T-cell (primary cell): ENCODE results near the gene MRPL54. TPM values are rescaled to one million over a fixed set of nuclear protein-coding genes. Genes with fewer than 3 reads are reported as not detected.

Experiments
- ATAC-seq, 4 experiments: fragments of 200-7000 bp in 3 of 4; fragments of 150-1000 bp in 1 of 4; cut with Tn5 transposase; replicated peaks in 1 of 4; 1 replicate in 3 of 4; 2 replicates in 1 of 4; pipeline ENCODE4 v1.10.0; 2021; ENCODE audit warnings: moderate library complexity in 3 of 4, mild to moderate bottlenecking in 2 of 4, moderate number of reproducible peaks in 1 of 4
- CTCF ChIA-PET, 2 donors: fragments of 300-600 bp; sonication (Branson Sonifier 250); formaldehyde crosslinking; loops; one replicate each; lab custom pipeline; 2022; ENCODE audit warnings: antibody characterized with exemption in 2 of 2; lab: Charles Lee
- POLR2A ChIA-PET, 2 donors: fragments of 300-600 bp; sonication (Branson Sonifier 250); formaldehyde crosslinking; loops; one replicate each; lab custom pipeline; 2022; ENCODE audit warnings: antibody characterized with exemption in 2 of 2; lab: Charles Lee
- DNase-seq, 35 experiments: peaks; one replicate each; pipeline versions ENCODE4 v3.0.0 to v3.0.0-alpha.2; 2013 to 2023
- H3K27ac ChIP-seq: one replicate; pipeline ENCODE4 v1.5.1; 2013; ENCODE audit warnings: low read length
- H3K27me3 ChIP-seq, 2 experiments: replicated peaks in 1 of 2; 1 replicate in 1 of 2; 2 replicates in 1 of 2; pipeline versions ENCODE4 v1.6.1 to v1.7.0; 2013; ENCODE audit warnings: low read length in 1 of 2, mixed read lengths in 1 of 2; ENCODE audit not compliant: control insufficient read depth in 2 of 2, insufficient read depth in 2 of 2; ENCODE audit errors: extremely low read depth in 1 of 2
- H3K36me3 ChIP-seq, 2 donors: 1 replicate in 1 of 2; 2 replicates in 1 of 2; pipeline versions ENCODE4 v1.6.1 to v1.7.0; 2013; ENCODE audit warnings: low read length in 1 of 2; ENCODE audit not compliant: control insufficient read depth in 2 of 2, insufficient read depth in 1 of 2; ENCODE audit errors: extremely low read depth in 1 of 2
- H3K4me1 ChIP-seq, 2 experiments: 1 replicate in 1 of 2; 2 replicates in 1 of 2; pipeline versions ENCODE4 v1.6.1 to v1.7.0; 2013; ENCODE audit warnings: low read length in 2 of 2, mixed read lengths in 1 of 2; ENCODE audit not compliant: insufficient read depth in 2 of 2, control insufficient read depth in 1 of 2; ENCODE audit errors: extremely low read depth in 1 of 2
- H3K4me3 ChIP-seq, 2 donors: 1 replicate in 1 of 2; 2 replicates in 1 of 2; pipeline versions ENCODE4 v1.5.1 to v1.7.0; 2013; ENCODE audit warnings: mild to moderate bottlenecking in 2 of 2, low read length in 1 of 2, moderate library complexity in 1 of 2; ENCODE audit not compliant: control insufficient read depth in 1 of 2; ENCODE audit errors: extremely low read depth in 1 of 2
- H3K9me3 ChIP-seq: 2 replicates; pipeline ENCODE4 v1.7.0; 2013
- H3K27ac Mint-ChIP-seq, 2 donors: one replicate each; pipeline ENCODE4 v1.8.0; 2020 to 2021; ENCODE audit warnings: mild to moderate bottlenecking in 2 of 2, mixed read lengths in 2 of 2
- H3K27me3 Mint-ChIP-seq, 2 donors: one replicate each; pipeline ENCODE4 v1.8.0; 2021 to 2022; ENCODE audit warnings: mixed read lengths in 2 of 2
- H3K36me3 Mint-ChIP-seq: one replicate; pipeline ENCODE4 v1.8.0; 2021; ENCODE audit warnings: mixed read lengths
- H3K4me1 Mint-ChIP-seq, 3 donors: one replicate each; pipeline ENCODE4 v1.8.0; 2020 to 2022; ENCODE audit warnings: mixed read lengths in 3 of 3, mild to moderate bottlenecking in 1 of 3
- H3K4me3 Mint-ChIP-seq, 3 donors: one replicate each; pipeline ENCODE4 v1.8.0; 2020 to 2022; ENCODE audit warnings: mild to moderate bottlenecking in 3 of 3, mixed read lengths in 3 of 3, moderate library complexity in 3 of 3
- H3K9me3 Mint-ChIP-seq, 3 donors: one replicate each; pipeline ENCODE4 v1.8.0; 2020 to 2022; ENCODE audit warnings: mixed read lengths in 3 of 3
- WGBS: methylation state at CpG from one replicate; pipeline ENCODE4 v1.1.5; 2013; ENCODE audit warnings: missing lambda C conversion rate; ENCODE audit not compliant: insufficient coverage; 5-methylcytosine and 5-hydroxymethylcytosine counted together
- total RNA-seq, 35 experiments: library from RNA in 6 of 35; stranded (reverse) in 6 of 35; fragments of 120-200 nt in 1 of 35; gene quantifications; one replicate each; pipeline versions ENCODE4 v1.2.1 to v1.2.4 and lab custom pipeline; 2013 to 2026

MRPL54 gene
- total RNA-seq, 5 donors from 2014 or later (not counting 1 experiment from before 2014, with no cell fraction given), result 46.9 to 77.8 (median 52.2) TPM

GRCh38 chr19:3738477-3739220 is 23.8 kb upstream of the MRPL54 start:
- H3K9me3 ChIP-seq, result no peaks in the 10 kb centered on the region
- Mint-ChIP-seq H3K36me3 (peaks cover 28% of the 10 kb centered on the region), H3K4me3 (peak overlapping the region in 1 of 3 donors; percentile 49), H3K27ac (peak overlapping the region; percentile 82 to 94), H3K9me3 (no peaks in the 10 kb centered on the region), H3K27me3 (no peaks in the 10 kb centered on the region), H3K4me1 (peaks cover 15 to 25% (median 16%) of the 10 kb centered on the region in 3 donors)
- ChIA-PET POLR2A (no interaction called here), CTCF (interaction anchor here in 1 of 2 donors (1.0 kb wide), 1 partner anchor 24 kb away, joined by 3 read pairs; the partner anchor contains the start of gene MRPL54)
- peak overlapping the region; percentile 61 for H3K27ac ChIP-seq
- H3K27me3 ChIP-seq, result peaks cover 0 to 11% of the 10 kb centered on the region in 2 experiments
- H3K4me3 ChIP-seq, result no peak overlapping the region
- no peak for ATAC-seq
- H3K4me1 ChIP-seq, result peaks cover 2 to 19% of the 10 kb centered on the region in 2 experiments
- WGBS, result 95% methylated on average over 27 of the region's 32 CpGs
- DNase-seq, result no peak
- peaks cover 0 to 2% of the 10 kb centered on the region in 2 donors for H3K36me3 ChIP-seq

GRCh38 chr19:3740431-3740830 is 22.1 kb upstream of the MRPL54 start:
- POLR2A ChIA-PET, result no interaction called here
- CTCF ChIA-PET, result no interaction called here
- Mint-ChIP-seq H3K36me3 (peaks cover 31% of the 10 kb centered on the region), H3K4me3 (no peak overlapping the region), H3K27me3 (no peaks in the 10 kb centered on the region), H3K27ac (no peak overlapping the region), H3K9me3 (no peaks in the 10 kb centered on the region), H3K4me1 (peaks cover 15 to 25% (median 16%) of the 10 kb centered on the region in 3 donors)
- DNase-seq (no peak), ATAC-seq (no peak)
- Histone ChIP-seq H3K4me1 (peaks cover 2 to 19% of the 10 kb centered on the region in 2 experiments), H3K4me3 (no peak overlapping the region), H3K27ac (no peak overlapping the region), H3K27me3 (peaks cover 0 to 3% of the 10 kb centered on the region in 2 experiments), H3K36me3 (peaks cover 0 to 1% of the 10 kb centered on the region in 2 donors), H3K9me3 (no peaks in the 10 kb centered on the region)
- 98% methylated on average over 20 of the region's 24 CpGs for WGBS

- Histone ChIP-seq H3K27ac (no peak overlapping the region), H3K9me3 (no peaks in the 10 kb centered on the region), H3K4me1 (peaks cover 2 to 17% of the 10 kb centered on the region in 2 experiments), H3K4me3 (no peak overlapping the region), H3K36me3 (no peaks in the 10 kb centered on the region), H3K27me3 (peaks cover 0 to under 1% of the 10 kb centered on the region in 2 experiments)
- CTCF ChIA-PET, result no interaction called here
- H3K9me3 Mint-ChIP-seq, result no peaks in the 10 kb centered on the region
- POLR2A ChIA-PET, result interaction anchor here in 1 of 2 donors (0.5 kb wide), 1 partner anchor 20 kb away, joined by 3 read pairs; no protein-coding TSS in a partner anchor
- no peaks in the 10 kb centered on the region for H3K27me3 Mint-ChIP-seq
- WGBS, result no CpG with 5 or more reads among the region's 2 CpGs
- no peak overlapping the region for H3K4me3 Mint-ChIP-seq
- H3K27ac Mint-ChIP-seq, result no peak overlapping the region
- DNase-seq, result no peak
- ATAC-seq, result no peak
- H3K36me3 Mint-ChIP-seq, result peaks cover 8% of the 10 kb centered on the region
- H3K4me1 Mint-ChIP-seq, result peaks cover 9 to 13% (median 10%) of the 10 kb centered on the region in 3 donors
Measured at GRCh38 chr19:3743486-3743885, 19.0 kb upstream of the MRPL54 start.

- Mint-ChIP-seq H3K27me3 (no peaks in the 10 kb centered on the region), H3K27ac (no peak overlapping the region), H3K36me3 (peaks cover 15% of the 10 kb centered on the region), H3K4me1 (no peaks in the 10 kb centered on the region), H3K9me3 (no peaks in the 10 kb centered on the region), H3K4me3 (no peak overlapping the region)
- ChIA-PET CTCF (no interaction called here), POLR2A (no interaction called here)
- Histone ChIP-seq H3K4me3 (no peak overlapping the region), H3K27me3 (no peaks in the 10 kb centered on the region), H3K27ac (no peak overlapping the region), H3K36me3 (peaks cover 6 to 10% of the 10 kb centered on the region in 2 donors), H3K9me3 (no peaks in the 10 kb centered on the region), H3K4me1 (no peaks in the 10 kb centered on the region)
- WGBS, result 69% methylated on average over 3 of the region's 8 CpGs
- DNase-seq (no peak), ATAC-seq (no peak)
Measured at GRCh38 chr19:3745363-3746045, 17.0 kb upstream of the MRPL54 start.

- Histone ChIP-seq H3K9me3 (no peaks in the 10 kb centered on the region), H3K36me3 (peaks cover 6 to 20% of the 10 kb centered on the region in 2 donors), H3K27ac (no peak overlapping the region), H3K4me1 (no peaks in the 10 kb centered on the region), H3K4me3 (no peak overlapping the region), H3K27me3 (no peaks in the 10 kb centered on the region)
- CTCF ChIA-PET, result interaction anchor here in 1 of 2 donors (0.6 kb wide), 1 partner anchor 443 kb away, joined by 4 read pairs; no protein-coding TSS in a partner anchor
- Mint-ChIP-seq H3K27me3 (no peaks in the 10 kb centered on the region), H3K9me3 (no peaks in the 10 kb centered on the region), H3K4me3 (no peak overlapping the region), H3K36me3 (peaks cover 19% of the 10 kb centered on the region), H3K4me1 (no peaks in the 10 kb centered on the region), H3K27ac (no peak overlapping the region)
- ATAC-seq, result no peak
- 84% methylated on average over 22 of the region's 31 CpGs for WGBS
- POLR2A ChIA-PET, result no interaction called here
- no peak for DNase-seq
Measured at GRCh38 chr19:3746371-3747056, 16.0 kb upstream of the MRPL54 start.

- ChIA-PET POLR2A (no interaction called here), CTCF (no interaction called here)
- Histone ChIP-seq H3K27ac (no peak overlapping the region), H3K4me1 (no peaks in the 10 kb centered on the region), H3K4me3 (no peak overlapping the region), H3K9me3 (no peaks in the 10 kb centered on the region), H3K36me3 (peaks cover 6 to 35% of the 10 kb centered on the region in 2 donors), H3K27me3 (no peaks in the 10 kb centered on the region)
- Mint-ChIP-seq H3K4me1 (no peaks in the 10 kb centered on the region), H3K27ac (no peak overlapping the region), H3K9me3 (no peaks in the 10 kb centered on the region), H3K4me3 (no peak overlapping the region), H3K36me3 (peaks cover 18% of the 10 kb centered on the region), H3K27me3 (no peaks in the 10 kb centered on the region)
- no peak for ATAC-seq
- WGBS, result no CpG with 5 or more reads among the region's 8 CpGs
- DNase-seq, result no peak
Measured at GRCh38 chr19:3748965-3749364, 13.5 kb upstream of the MRPL54 start.
